Astrocyte (in vitro differentiated cells and primary cell): ENCODE results near the gene NRIP3. TPM values are rescaled to one million over a fixed set of nuclear protein-coding genes. Genes with fewer than 3 reads are reported as not detected.

Experiments used
- DNase-seq: peaks from one replicate; pipeline ENCODE4 v3.0.0-alpha.2; 2010; ENCODE audit warnings: low read depth
- FAIRE-seq: peaks from 2 replicates; lab custom pipeline; 2011; peaks lifted over from hg19 to GRCh38; lab: Jason Lieb, UNC
- H2AFZ ChIP-seq: 2 replicates; pipeline ENCODE4 v1.6.0; 2012; ENCODE audit warnings: low read depth, low read length, inconsistent platforms
- H3K27ac ChIP-seq: 2 replicates; pipeline ENCODE4 v1.5.1; 2011; ENCODE audit warnings: low read depth, low read length, inconsistent platforms
- H3K27me3 ChIP-seq: 2 replicates; pipeline ENCODE4 v1.6.0; 2011; ENCODE audit warnings: low read length, inconsistent platforms; ENCODE audit not compliant: insufficient read depth
- H3K36me3 ChIP-seq: 2 replicates; pipeline ENCODE4 v1.5.1; 2011; ENCODE audit warnings: low read length, inconsistent platforms; ENCODE audit not compliant: insufficient read depth
- H3K4me1 ChIP-seq: 2 replicates; pipeline ENCODE4 v1.5.1; 2011; ENCODE audit warnings: low read length, inconsistent platforms; ENCODE audit not compliant: insufficient read depth
- H3K4me2 ChIP-seq: 2 replicates; pipeline ENCODE4 v1.6.0; 2012; ENCODE audit warnings: low read length, inconsistent platforms
- H3K4me3 ChIP-seq: 2 replicates; pipeline ENCODE4 v1.5.1; 2011; ENCODE audit warnings: low read depth, mild to moderate bottlenecking, low read length, inconsistent platforms; ENCODE audit not compliant: insufficient read depth
- H3K79me2 ChIP-seq: 2 replicates; pipeline ENCODE4 v1.6.0; 2012; ENCODE audit warnings: mild to moderate bottlenecking, low read length, inconsistent platforms; ENCODE audit not compliant: insufficient read depth
- H3K9ac ChIP-seq: 2 replicates; pipeline ENCODE4 v1.6.0; 2012; ENCODE audit warnings: mild to moderate bottlenecking, low read length, inconsistent platforms
- H3K9me3 ChIP-seq: 2 replicates; pipeline ENCODE4 v1.5.1; 2012; ENCODE audit warnings: low read depth, mild to moderate bottlenecking, low read length, inconsistent platforms; ENCODE audit not compliant: insufficient read depth
- H4K20me1 ChIP-seq: 2 replicates; pipeline ENCODE4 v1.6.0; 2012; ENCODE audit warnings: low read length, inconsistent platforms; ENCODE audit not compliant: insufficient read depth
- H3K27ac Mint-ChIP-seq: one replicate; pipeline ENCODE4 v1.8.0; 2021; ENCODE audit warnings: mild to moderate bottlenecking, mixed read lengths; ENCODE audit not compliant: unreplicated experiment
- H3K27me3 Mint-ChIP-seq: one replicate; pipeline ENCODE4 v1.8.0; 2021; ENCODE audit warnings: low read depth, mixed read lengths; ENCODE audit not compliant: unreplicated experiment
- H3K36me3 Mint-ChIP-seq: one replicate; pipeline ENCODE4 v1.8.0; 2021; ENCODE audit warnings: low read depth, mixed read lengths; ENCODE audit not compliant: unreplicated experiment
- H3K4me1 Mint-ChIP-seq: one replicate; pipeline ENCODE4 v1.8.0; 2021; ENCODE audit warnings: low read depth, mixed read lengths; ENCODE audit not compliant: unreplicated experiment
- H3K4me3 Mint-ChIP-seq: one replicate; pipeline ENCODE4 v1.8.0; 2021; ENCODE audit warnings: mild to moderate bottlenecking, moderate library complexity, mixed read lengths; ENCODE audit not compliant: unreplicated experiment
- H3K9me3 Mint-ChIP-seq: one replicate; pipeline ENCODE4 v1.8.0; 2021; ENCODE audit warnings: mild to moderate bottlenecking, mixed read lengths; ENCODE audit not compliant: unreplicated experiment
- CTCF ChIP-seq: IDR thresholded peaks from 2 replicates; pipeline ENCODE4 v1.5.1; 2011; ENCODE audit warnings: low read depth, mild to moderate bottlenecking, inconsistent platforms, low read length, moderate library complexity; ENCODE audit not compliant: insufficient read depth
- EZH2 ChIP-seq: IDR thresholded peaks from 2 replicates; pipeline ENCODE4 v1.6.1; 2012; ENCODE audit warnings: mild to moderate bottlenecking, low read length, inconsistent platforms; ENCODE audit not compliant: insufficient read depth
- total RNA-seq: library from RNA; stranded (reverse); gene quantifications from 2 replicates; pipeline ENCODE4 v1.2.1, GENCODE V29; 2021

The NRIP3 gene
- total RNA-seq, 1 donor from 2014 or later = 11.6 TPM

GRCh38 chr11:9049959-9050358 lies 46.2 kb upstream of the NRIP3 start:
- no peaks in the 10 kb centered on the region for H3K9me3 Mint-ChIP-seq
- Histone ChIP-seq H4K20me1 (no peaks in the 10 kb centered on the region), H2AFZ (no peak overlapping the region), H3K9me3 (no peaks in the 10 kb centered on the region), H3K4me2 (no peak overlapping the region), H3K4me1 (peaks cover 4% of the 10 kb centered on the region), H3K36me3 (no peaks in the 10 kb centered on the region), H3K9ac (no peak overlapping the region), H3K4me3 (no peak overlapping the region), H3K27me3 (no peaks in the 10 kb centered on the region), H3K79me2 (no peaks in the 10 kb centered on the region), H3K27ac (no peak overlapping the region)
- DNase-seq (no peak), FAIRE-seq (no peak)
- H3K4me1 Mint-ChIP-seq = peaks cover 12% of the 10 kb centered on the region
- no peak overlapping the region for H3K4me3 Mint-ChIP-seq
- H3K27me3 Mint-ChIP-seq = peaks cover 3% of the 10 kb centered on the region
- H3K27ac Mint-ChIP-seq = no peak overlapping the region
- TF ChIP-seq EZH2 (no peak), CTCF (no peak)
- no peaks in the 10 kb centered on the region for H3K36me3 Mint-ChIP-seq

GRCh38 chr11:9047964-9048523 lies 44.2 kb upstream of the NRIP3 start:
- TF ChIP-seq CTCF = no peak
- H3K27me3 ChIP-seq = no peaks in the 10 kb centered on the region
- no peak overlapping the region for H3K4me3 Mint-ChIP-seq
- H3K4me2 ChIP-seq = no peak overlapping the region
- H3K36me3 Mint-ChIP-seq = no peaks in the 10 kb centered on the region
- peaks cover 3% of the 10 kb centered on the region for H3K27me3 Mint-ChIP-seq
- DNase-seq (no peak), FAIRE-seq (no peak)
- H2AFZ ChIP-seq = no peak overlapping the region
- peaks cover 5% of the 10 kb centered on the region for H3K4me1 Mint-ChIP-seq
- no peaks in the 10 kb centered on the region for H3K36me3 ChIP-seq
- H3K27ac ChIP-seq = no peak overlapping the region
- H3K27ac Mint-ChIP-seq = no peak overlapping the region
- no peaks in the 10 kb centered on the region for H3K79me2 ChIP-seq
- no peaks in the 10 kb centered on the region for H3K9me3 ChIP-seq
- no peak overlapping the region for H3K9ac ChIP-seq
- H3K4me3 ChIP-seq = no peak overlapping the region
- H3K4me1 ChIP-seq = no peaks in the 10 kb centered on the region
- H3K9me3 Mint-ChIP-seq = no peaks in the 10 kb centered on the region
- no peaks in the 10 kb centered on the region for H4K20me1 ChIP-seq

GRCh38 chr11:9046481-9046880 lies 42.7 kb upstream of the NRIP3 start:
- FAIRE-seq (no peak), DNase-seq (no peak)
- Histone ChIP-seq H4K20me1 (no peaks in the 10 kb centered on the region), H3K4me2 (no peak overlapping the region), H3K9me3 (no peaks in the 10 kb centered on the region), H3K79me2 (no peaks in the 10 kb centered on the region), H3K36me3 (no peaks in the 10 kb centered on the region), H3K4me1 (no peaks in the 10 kb centered on the region), H3K9ac (no peak overlapping the region), H3K4me3 (no peak overlapping the region), H3K27ac (no peak overlapping the region), H3K27me3 (no peaks in the 10 kb centered on the region), H2AFZ (no peak overlapping the region)
- peaks cover 3% of the 10 kb centered on the region for H3K27me3 Mint-ChIP-seq
- H3K9me3 Mint-ChIP-seq = no peaks in the 10 kb centered on the region
- no peak for TF ChIP-seq CTCF
- no peak for TF ChIP-seq EZH2
- H3K36me3 Mint-ChIP-seq = no peaks in the 10 kb centered on the region
- no peaks in the 10 kb centered on the region for H3K4me1 Mint-ChIP-seq
- H3K4me3 Mint-ChIP-seq = no peak overlapping the region
- no peak overlapping the region for H3K27ac Mint-ChIP-seq
